ENCODE measurements around the gene SELL.

DNA sequence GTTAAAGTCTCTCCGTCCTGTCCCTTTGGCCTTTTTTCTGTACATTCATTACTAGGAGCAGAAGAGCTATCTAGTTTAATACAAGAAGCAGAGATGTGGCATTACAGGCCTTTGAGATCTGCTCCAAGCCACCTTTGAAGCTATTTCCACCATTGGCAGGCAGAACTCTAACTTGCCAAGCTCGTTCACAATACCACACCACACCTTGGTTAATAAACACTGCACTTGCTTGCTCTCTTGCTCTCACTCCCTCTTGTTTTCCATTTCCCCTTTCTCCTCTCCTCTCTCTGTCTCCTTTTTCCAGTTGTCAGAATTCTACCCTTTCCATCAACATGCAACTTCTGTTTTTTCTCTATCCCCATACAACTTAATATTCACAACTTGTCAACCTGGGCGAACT is 15.4 kb upstream of the SELL start:
- TF ChIP-seq, protein P1, sequence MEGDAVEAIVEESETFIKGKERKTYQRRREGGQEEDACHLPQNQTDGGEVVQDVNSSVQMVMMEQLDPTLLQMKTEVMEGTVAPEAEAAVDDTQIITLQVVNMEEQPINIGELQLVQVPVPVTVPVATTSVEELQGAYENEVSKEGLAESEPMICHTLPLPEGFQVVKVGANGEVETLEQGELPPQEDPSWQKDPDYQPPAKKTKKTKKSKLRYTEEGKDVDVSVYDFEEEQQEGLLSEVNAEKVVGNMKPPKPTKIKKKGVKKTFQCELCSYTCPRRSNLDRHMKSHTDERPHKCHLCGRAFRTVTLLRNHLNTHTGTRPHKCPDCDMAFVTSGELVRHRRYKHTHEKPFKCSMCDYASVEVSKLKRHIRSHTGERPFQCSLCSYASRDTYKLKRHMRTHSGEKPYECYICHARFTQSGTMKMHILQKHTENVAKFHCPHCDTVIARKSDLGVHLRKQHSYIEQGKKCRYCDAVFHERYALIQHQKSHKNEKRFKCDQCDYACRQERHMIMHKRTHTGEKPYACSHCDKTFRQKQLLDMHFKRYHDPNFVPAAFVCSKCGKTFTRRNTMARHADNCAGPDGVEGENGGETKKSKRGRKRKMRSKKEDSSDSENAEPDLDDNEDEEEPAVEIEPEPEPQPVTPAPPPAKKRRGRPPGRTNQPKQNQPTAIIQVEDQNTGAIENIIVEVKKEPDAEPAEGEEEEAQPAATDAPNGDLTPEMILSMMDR (IDR thresholded peaks at IDR 0.05): no peak
- no peak for TF ChIP-seq POLR2A (IDR thresholded peaks at IDR 0.05)

Measured in ovary (tissue), 3 donors.